Omental fat pad (tissue), 4 donors: ENCODE measurements around the gene HTRA1. TPM values are rescaled to one million over a fixed set of nuclear protein-coding genes. Genes with fewer than 3 reads are reported as not detected.

Experiments used
- ATAC-seq: fragments of 150-250 bp; one replicate; pipeline ENCODE4 v1.9.1; 2016; ENCODE audit warnings: mild to moderate bottlenecking, moderate library complexity; ENCODE audit not compliant: low FRiP score
- DNase-seq: peaks from one replicate; pipeline ENCODE4 v3.0.0-alpha.2; 2019; ENCODE audit warnings: low spot score
- total RNA-seq, 4 donors: library from RNA; depleted of rRNA; stranded (reverse); fragments of >200 nt; gene quantifications; one replicate each; pipeline ENCODE4 v1.1.0, GENCODE V29; 2016
- TF ChIP-seq, protein P1 (sequence below), 3 donors: fragments of 450-650 bp; IDR thresholded peaks; one replicate each; pipeline ENCODE4 v1.5.1; 2016 to 2017; ENCODE audit warnings: antibody characterized with exemption in 3 of 3, mild to moderate bottlenecking in 3 of 3, moderate library complexity in 2 of 3

HTRA1 gene
- total RNA-seq, 4 donors from 2014 or later, result 92.8 to 402 (median 260) TPM

DNA sequence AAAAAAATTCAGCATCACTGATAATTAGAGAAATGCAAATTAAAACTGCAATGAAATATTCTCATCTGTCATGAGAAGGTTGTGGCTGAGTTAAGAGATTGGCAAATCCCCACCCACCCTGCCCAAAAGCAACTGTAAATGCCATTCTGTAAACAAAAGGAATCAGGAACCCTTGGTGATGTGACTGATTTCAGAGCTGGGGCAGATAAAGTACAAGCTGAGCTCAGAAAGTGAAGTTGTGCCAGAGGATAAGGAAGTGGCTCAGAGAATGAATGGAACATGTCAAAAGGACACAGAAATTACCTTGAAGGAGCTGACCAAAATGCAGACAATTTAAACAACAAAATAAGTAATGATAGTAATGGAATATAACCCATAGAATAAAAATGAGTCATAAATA is 39.6 kb upstream of the HTRA1 start:
- ATAC-seq (no peak), DNase-seq (no peak)
- TF ChIP-seq, protein P1, sequence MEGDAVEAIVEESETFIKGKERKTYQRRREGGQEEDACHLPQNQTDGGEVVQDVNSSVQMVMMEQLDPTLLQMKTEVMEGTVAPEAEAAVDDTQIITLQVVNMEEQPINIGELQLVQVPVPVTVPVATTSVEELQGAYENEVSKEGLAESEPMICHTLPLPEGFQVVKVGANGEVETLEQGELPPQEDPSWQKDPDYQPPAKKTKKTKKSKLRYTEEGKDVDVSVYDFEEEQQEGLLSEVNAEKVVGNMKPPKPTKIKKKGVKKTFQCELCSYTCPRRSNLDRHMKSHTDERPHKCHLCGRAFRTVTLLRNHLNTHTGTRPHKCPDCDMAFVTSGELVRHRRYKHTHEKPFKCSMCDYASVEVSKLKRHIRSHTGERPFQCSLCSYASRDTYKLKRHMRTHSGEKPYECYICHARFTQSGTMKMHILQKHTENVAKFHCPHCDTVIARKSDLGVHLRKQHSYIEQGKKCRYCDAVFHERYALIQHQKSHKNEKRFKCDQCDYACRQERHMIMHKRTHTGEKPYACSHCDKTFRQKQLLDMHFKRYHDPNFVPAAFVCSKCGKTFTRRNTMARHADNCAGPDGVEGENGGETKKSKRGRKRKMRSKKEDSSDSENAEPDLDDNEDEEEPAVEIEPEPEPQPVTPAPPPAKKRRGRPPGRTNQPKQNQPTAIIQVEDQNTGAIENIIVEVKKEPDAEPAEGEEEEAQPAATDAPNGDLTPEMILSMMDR (IDR thresholded peaks at IDR 0.05), result no peak

DNA sequence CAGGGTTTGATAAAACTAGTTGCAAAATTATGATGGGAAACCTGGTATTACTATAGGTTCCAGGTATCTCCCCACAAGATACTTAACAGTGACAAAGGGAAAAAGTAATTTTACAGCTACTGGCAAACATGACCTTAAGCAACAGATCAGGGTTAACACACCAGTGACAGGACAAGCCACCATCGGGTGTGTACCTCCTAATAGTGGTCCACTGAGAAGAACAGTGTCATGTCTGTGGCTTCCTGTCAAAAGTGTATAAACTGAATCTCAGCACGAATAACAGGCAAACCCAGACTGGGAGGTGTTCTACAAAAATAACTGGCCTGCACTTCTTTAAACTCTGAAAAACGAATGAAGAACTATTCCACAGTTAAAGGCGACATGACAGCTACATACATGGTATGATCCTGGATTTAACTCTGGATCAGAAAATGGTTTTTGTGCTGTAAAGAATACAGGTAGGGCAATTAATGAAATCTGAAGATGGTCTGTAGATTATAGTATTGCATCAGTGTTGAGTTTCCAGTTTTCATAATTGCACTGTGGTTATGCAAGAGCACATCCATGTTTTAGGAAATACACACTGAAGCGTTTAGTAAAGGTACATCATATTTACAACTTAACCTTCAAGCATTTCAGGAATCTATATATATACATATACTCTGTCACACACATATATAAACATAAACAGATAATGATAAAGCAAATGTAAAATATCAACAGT is 38.9 kb upstream of the HTRA1 start:
- TF ChIP-seq, protein P1 (IDR thresholded peaks at IDR 0.05), result no peak
- no peak for ATAC-seq
- no peak for DNase-seq

DNA sequence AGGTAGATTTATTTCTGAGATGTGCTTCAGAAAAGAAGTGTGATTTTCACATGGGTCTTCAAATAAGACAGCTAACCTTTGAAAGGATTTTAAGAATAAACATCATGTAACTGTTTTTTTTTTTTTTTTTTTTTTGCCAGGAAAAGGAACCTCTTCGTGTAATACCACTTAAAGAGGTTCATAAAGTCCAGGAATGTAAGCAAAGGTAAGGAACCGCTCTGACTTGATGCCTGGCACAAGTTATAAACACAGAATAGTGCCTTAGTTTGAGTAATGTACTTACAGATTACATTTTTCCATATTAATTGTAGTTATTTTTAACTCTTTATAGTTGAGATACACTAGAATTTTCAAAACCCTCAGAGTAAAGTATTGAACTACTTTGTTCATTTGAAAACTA is 37.3 kb upstream of the HTRA1 start:
- no peak for DNase-seq
- ATAC-seq, result no peak
- TF ChIP-seq, protein P1 (IDR thresholded peaks at IDR 0.05), result no peak

DNA sequence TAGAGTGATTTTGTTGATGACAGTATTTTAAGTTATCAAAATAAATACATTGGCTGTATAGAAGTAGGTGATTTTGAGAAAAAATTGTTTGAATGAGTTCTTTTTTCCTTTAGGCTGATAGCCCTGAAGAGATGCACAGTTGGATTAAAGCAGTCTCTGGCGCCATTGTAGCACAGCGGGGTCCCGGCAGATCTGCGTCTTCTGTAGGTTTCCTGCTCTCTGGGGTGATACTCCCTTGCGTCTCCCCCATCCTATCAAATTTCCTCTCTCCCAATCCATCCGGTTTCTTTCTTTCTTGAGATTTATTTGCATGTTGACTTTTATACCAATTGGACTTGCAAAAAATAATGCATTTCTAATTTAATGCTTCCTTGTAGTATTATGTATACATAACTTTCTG is 34.5 kb upstream of the HTRA1 start:
- TF ChIP-seq, protein P1 (IDR thresholded peaks at IDR 0.05), result no peak
- DNase-seq (no peak), ATAC-seq (no peak)

DNA sequence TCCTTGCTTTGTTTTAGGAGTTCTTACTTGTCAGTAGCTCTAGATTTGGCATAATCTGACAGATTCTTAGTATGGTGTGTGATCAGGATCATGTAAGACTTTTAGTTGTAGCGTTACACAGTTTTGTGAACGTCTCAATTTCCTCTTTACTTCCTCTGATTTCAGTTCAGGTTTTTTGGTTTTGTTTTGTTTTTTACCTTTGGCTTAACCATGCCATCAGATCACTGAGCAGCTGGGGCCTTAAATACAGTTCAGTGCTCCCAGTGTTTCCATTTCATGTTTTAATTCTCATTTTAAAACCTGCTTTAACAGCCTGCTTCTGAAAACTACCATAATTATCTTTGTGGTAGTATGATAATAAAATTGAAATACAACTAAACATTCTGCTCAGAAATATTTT is 34.1 kb upstream of the HTRA1 start:
- TF ChIP-seq, protein P1 (IDR thresholded peaks at IDR 0.05), result no peak
- ATAC-seq (no peak), DNase-seq (no peak)

DNA sequence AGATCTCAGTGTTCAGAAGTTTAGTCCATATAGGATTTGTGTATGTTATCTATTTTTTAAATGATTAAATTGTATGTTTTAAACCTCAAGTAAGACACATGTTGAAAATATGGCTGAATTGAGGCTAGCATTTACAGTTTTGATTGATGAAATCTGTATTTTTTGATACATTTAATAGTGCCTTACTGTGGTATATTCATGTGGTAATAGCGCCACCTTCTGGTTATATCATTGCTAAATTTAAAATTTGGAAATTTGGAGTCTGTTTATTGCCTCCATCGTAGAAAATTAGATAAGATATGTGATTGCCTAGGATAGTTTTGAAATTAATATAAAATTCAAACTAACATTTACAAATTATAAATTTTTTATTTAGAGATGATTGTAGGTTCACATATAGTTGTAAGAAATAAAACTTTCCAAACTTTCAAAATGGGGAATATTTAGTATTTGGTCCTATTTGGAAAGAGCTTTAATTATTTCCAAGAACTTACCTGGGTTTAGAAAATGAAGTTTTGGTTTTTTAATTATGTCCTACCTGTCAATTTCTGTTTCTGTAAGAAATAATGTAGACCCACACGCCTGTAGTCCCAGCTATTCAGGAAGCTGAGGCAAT is 26.0 kb upstream of the HTRA1 start:
- TF ChIP-seq, protein P1 (IDR thresholded peaks at IDR 0.05), result no peak
- no peak for DNase-seq
- no peak for ATAC-seq

DNA sequence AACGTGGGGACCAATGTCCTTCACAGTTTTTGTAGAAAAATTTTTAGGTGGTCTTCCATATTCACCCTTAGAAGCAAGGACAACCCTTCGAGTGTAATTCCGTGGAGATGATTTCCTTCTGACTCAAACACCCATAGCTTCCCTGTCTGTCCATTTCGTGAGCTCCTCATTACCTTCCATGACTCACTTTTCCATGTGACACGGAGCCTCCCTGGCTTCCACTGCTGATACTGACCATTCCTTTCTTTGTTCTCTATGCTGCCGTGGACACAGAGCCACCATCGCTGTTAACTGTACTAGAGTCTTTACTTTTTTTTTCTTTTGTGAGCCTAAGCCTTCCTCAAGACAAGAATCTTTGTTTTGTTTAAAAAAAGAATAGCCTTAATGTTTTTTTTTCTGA is 19.4 kb upstream of the HTRA1 start:
- ATAC-seq (no peak), DNase-seq (no peak)
- TF ChIP-seq, protein P1 (IDR thresholded peaks at IDR 0.05), result no peak
